Subcutaneous abdominal adipose tissue (tissue), 5 donors: Measurements from ENCODE around the gene RXFP3.
A peak's percentile ranks its signal among the peaks of the same experiment; 100 is the strongest.

ENCODE experiments used
- H3K27ac ChIP-seq: one replicate; pipeline ENCODE4 v1.7.0; 2013; ENCODE audit warnings: low read depth, mild to moderate bottlenecking, inconsistent platforms, low read length, moderate library complexity
- H3K27me3 ChIP-seq, 5 donors: one replicate each; pipeline ENCODE4 v1.7.0; 2013; ENCODE audit warnings: low read length in 5 of 5, inconsistent platforms in 1 of 5; ENCODE audit not compliant: control insufficient read depth in 5 of 5, insufficient read depth in 4 of 5
- H3K36me3 ChIP-seq, 5 donors: one replicate each; pipeline ENCODE4 v1.7.0; 2013; ENCODE audit warnings: low read length in 5 of 5; ENCODE audit not compliant: control insufficient read depth in 5 of 5, insufficient read depth in 5 of 5
- H3K4me1 ChIP-seq, 5 donors: one replicate each; pipeline ENCODE4 v1.7.0; 2013; ENCODE audit warnings: low read length in 5 of 5, mild to moderate bottlenecking in 3 of 5, moderate library complexity in 1 of 5; ENCODE audit not compliant: control insufficient read depth in 5 of 5, insufficient read depth in 5 of 5
- H3K4me3 ChIP-seq, 5 donors: one replicate each; pipeline ENCODE4 v1.7.0; 2013; ENCODE audit warnings: low read length in 5 of 5, low read depth in 1 of 5
- H3K9ac ChIP-seq, 5 donors: one replicate each; pipeline ENCODE4 v1.7.0; 2013; ENCODE audit warnings: low read length in 5 of 5, mild to moderate bottlenecking in 4 of 5, moderate library complexity in 3 of 5
- H3K9me3 ChIP-seq, 5 donors: one replicate each; pipeline ENCODE4 v1.7.0; 2013; ENCODE audit warnings: low read length in 5 of 5; ENCODE audit not compliant: control insufficient read depth in 5 of 5
- donor health status: healthy.
- donor health status: healthy.
- donor health status: healthy.
- donor health status: healthy.
- donor health status: healthy.

The RXFP3 gene

GRCh38 chr5:33931136-33931535, 5.0 kb upstream of the RXFP3 start:
- H3K4me3 ChIP-seq, result no peak overlapping the region
- H3K36me3 ChIP-seq, result no peaks in the 10 kb centered on the region
- H3K4me1 ChIP-seq, result peaks cover 0 to 6% (median 5%) of the 10 kb centered on the region in 5 donors
- no peak overlapping the region for H3K9ac ChIP-seq
- no peak overlapping the region for H3K27ac ChIP-seq
- H3K27me3 ChIP-seq, result peaks cover 0 to 5% (median 0%) of the 10 kb centered on the region in 5 donors
- no peaks in the 10 kb centered on the region for H3K9me3 ChIP-seq

- H3K4me1 ChIP-seq, result peaks cover 2 to 23% (median 16%) of the 10 kb centered on the region in 5 donors
- no peaks in the 10 kb centered on the region for H3K36me3 ChIP-seq
- H3K9ac ChIP-seq, result no peak overlapping the region
- no peaks in the 10 kb centered on the region for H3K9me3 ChIP-seq
- no peak overlapping the region for H3K27ac ChIP-seq
- peaks cover 22 to 31% (median 25%) of the 10 kb centered on the region in 5 donors for H3K27me3 ChIP-seq
- no peak overlapping the region for H3K4me3 ChIP-seq
Observed at GRCh38 chr5:33933723-33934169, 2.4 kb upstream of the RXFP3 start.

GRCh38 chr5:33934176-33934575, 2.0 kb upstream of the RXFP3 start:
- Histone ChIP-seq H3K27me3 (peaks cover 26 to 34% (median 28%) of the 10 kb centered on the region in 5 donors), H3K4me3 (no peak overlapping the region), H3K9me3 (no peaks in the 10 kb centered on the region), H3K4me1 (peaks cover 2 to 23% (median 16%) of the 10 kb centered on the region in 5 donors), H3K27ac (no peak overlapping the region), H3K36me3 (no peaks in the 10 kb centered on the region), H3K9ac (no peak overlapping the region)

- peak overlapping the region; percentile 50 to 68 (median 64) for H3K4me3 ChIP-seq
- H3K9me3 ChIP-seq, result no peaks in the 10 kb centered on the region
- H3K36me3 ChIP-seq, result no peaks in the 10 kb centered on the region
- H3K27ac ChIP-seq, result no peak overlapping the region
- H3K4me1 ChIP-seq, result peaks cover 2 to 23% (median 16%) of the 10 kb centered on the region in 5 donors
- H3K27me3 ChIP-seq, result peaks cover 31 to 38% (median 33%) of the 10 kb centered on the region in 5 donors
- H3K9ac ChIP-seq, result no peak overlapping the region
Observed at GRCh38 chr5:33936004-33936380, 194 bp upstream of the RXFP3 start.

- Histone ChIP-seq H3K4me1 (peaks cover 2 to 23% (median 16%) of the 10 kb centered on the region in 5 donors), H3K9ac (no peak overlapping the region), H3K27ac (no peak overlapping the region), H3K27me3 (peaks cover 33 to 48% (median 36%) of the 10 kb centered on the region in 5 donors), H3K36me3 (no peaks in the 10 kb centered on the region), H3K4me3 (peak overlapping the region; percentile 50 to 68 (median 62)), H3K9me3 (no peaks in the 10 kb centered on the region)
Observed at GRCh38 chr5:33937017-33937706, 976 bp downstream of the RXFP3 start.

GRCh38 chr5:33937707-33938506, 1.7 kb downstream of the RXFP3 start:
- Histone ChIP-seq H3K4me3 (peak overlapping the region in 1 of 5 donors; percentile 68), H3K36me3 (no peaks in the 10 kb centered on the region), H3K9ac (no peak overlapping the region), H3K4me1 (peaks cover 2 to 23% (median 16%) of the 10 kb centered on the region in 5 donors), H3K27me3 (peaks cover 37 to 53% (median 44%) of the 10 kb centered on the region in 5 donors), H3K27ac (no peak overlapping the region), H3K9me3 (no peaks in the 10 kb centered on the region)

- H3K4me3 ChIP-seq, result no peak overlapping the region
- H3K36me3 ChIP-seq, result no peaks in the 10 kb centered on the region
- H3K9ac ChIP-seq, result no peak overlapping the region
- H3K4me1 ChIP-seq, result peaks cover 2 to 23% (median 16%) of the 10 kb centered on the region in 5 donors
- no peaks in the 10 kb centered on the region for H3K9me3 ChIP-seq
- H3K27ac ChIP-seq, result no peak overlapping the region
- peaks cover 37 to 53% (median 44%) of the 10 kb centered on the region in 5 donors for H3K27me3 ChIP-seq
Observed at GRCh38 chr5:33938507-33938796, 2.3 kb downstream of the RXFP3 start.

GRCh38 chr5:33938881-33939280, 2.7 kb downstream of the RXFP3 start:
- Histone ChIP-seq H3K27ac (no peak overlapping the region), H3K27me3 (peaks cover 37 to 53% (median 44%) of the 10 kb centered on the region in 5 donors), H3K36me3 (no peaks in the 10 kb centered on the region), H3K9ac (no peak overlapping the region), H3K9me3 (no peaks in the 10 kb centered on the region), H3K4me3 (no peak overlapping the region), H3K4me1 (peaks cover 2 to 23% (median 16%) of the 10 kb centered on the region in 5 donors)

- Histone ChIP-seq H3K4me1 (peaks cover 2 to 23% (median 16%) of the 10 kb centered on the region in 5 donors), H3K4me3 (no peak overlapping the region), H3K27me3 (peaks cover 37 to 53% (median 44%) of the 10 kb centered on the region in 5 donors), H3K9me3 (no peaks in the 10 kb centered on the region), H3K9ac (no peak overlapping the region), H3K27ac (no peak overlapping the region), H3K36me3 (no peaks in the 10 kb centered on the region)
Observed at GRCh38 chr5:33939556-33940262, 3.5 kb downstream of the RXFP3 start.
